ENCODE measurements around the gene RTN4IP1. TPM values are rescaled to one million over a fixed set of nuclear protein-coding genes. Genes with fewer than 3 reads are reported as not detected.
A peak's percentile ranks its signal among the peaks of the same experiment; 100 is the strongest.

The RTN4IP1 gene, protein sequence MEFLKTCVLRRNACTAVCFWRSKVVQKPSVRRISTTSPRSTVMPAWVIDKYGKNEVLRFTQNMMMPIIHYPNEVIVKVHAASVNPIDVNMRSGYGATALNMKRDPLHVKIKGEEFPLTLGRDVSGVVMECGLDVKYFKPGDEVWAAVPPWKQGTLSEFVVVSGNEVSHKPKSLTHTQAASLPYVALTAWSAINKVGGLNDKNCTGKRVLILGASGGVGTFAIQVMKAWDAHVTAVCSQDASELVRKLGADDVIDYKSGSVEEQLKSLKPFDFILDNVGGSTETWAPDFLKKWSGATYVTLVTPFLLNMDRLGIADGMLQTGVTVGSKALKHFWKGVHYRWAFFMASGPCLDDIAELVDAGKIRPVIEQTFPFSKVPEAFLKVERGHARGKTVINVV
- polyA plus RNA-seq (ENCODE audit: low read depth in 6 of 6), result 10 to 100 TPM; 14.1 to 38.8 (median 18.1) TPM

DNA sequence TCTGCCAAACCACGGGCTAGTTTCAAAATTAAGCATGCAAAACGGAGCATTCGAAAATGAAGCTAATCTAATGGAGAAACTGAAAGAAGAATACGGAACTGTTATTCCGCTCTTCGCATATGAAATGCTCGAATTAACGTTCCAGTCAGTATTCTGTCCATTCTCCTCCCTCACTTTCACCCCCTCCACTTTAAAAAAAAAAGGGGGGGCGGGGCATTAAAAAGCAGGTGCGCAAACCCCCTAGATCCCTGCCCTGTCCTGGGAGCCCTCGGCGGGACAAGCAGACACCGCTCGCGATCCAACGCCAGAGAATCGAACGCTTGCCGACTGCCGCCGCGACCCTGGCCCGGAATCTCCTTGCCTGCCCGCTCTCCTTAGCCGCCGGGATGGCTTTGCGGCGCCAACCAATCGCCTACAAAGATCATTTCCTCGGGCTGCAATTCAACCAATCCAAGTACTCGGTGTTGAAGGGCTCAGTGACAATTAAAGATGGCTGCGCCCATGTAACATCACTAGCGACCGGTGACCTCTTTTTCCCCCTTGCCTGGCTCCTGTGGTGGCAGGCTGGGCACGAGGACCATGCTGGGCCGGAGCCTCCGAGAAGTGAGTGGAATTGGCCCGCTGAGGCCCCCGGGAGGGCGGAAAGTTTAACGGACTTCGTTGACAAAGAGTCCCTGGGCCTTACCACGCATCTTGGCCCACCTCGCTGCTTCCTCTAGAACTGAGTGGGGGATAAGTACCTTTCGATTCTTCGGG lies at the start of gene RTN4IP1, which contains the start of gene QRSL1:
RTN4IP1 (minus strand) TSS at position 396 of the 756 bp plus-strand sequence. CDS start 477 bp downstream, outside the sequence.
QRSL1 (plus strand) TSS at position 476 of the 756 bp plus-strand sequence; CDS start at position 580, 104 bp downstream.
- Mint-ChIP-seq H3K36me3 (peaks cover 5 to 6% of the 10 kb centered on the region in 2 donors), H3K27ac (peak within 1 kb of the TSS; percentile 96 to 100 (median 98)), H3K9me3 (peaks cover 0 to 1% (median 0%) of the 10 kb centered on the region in 7 donors), H3K4me3 (peak within 1 kb of the TSS; percentile 93 to 100 (median 98)), H3K27me3 (no peaks in the 10 kb centered on the region), H3K4me1 (peaks cover 44 to 58% (median 47%) of the 10 kb centered on the region in 3 donors)
- ATAC-seq (ENCODE audit: low read depth in 2 of 2) (peak; percentile 86 to 88), DNase-seq (peak; percentile 92)

DNA sequence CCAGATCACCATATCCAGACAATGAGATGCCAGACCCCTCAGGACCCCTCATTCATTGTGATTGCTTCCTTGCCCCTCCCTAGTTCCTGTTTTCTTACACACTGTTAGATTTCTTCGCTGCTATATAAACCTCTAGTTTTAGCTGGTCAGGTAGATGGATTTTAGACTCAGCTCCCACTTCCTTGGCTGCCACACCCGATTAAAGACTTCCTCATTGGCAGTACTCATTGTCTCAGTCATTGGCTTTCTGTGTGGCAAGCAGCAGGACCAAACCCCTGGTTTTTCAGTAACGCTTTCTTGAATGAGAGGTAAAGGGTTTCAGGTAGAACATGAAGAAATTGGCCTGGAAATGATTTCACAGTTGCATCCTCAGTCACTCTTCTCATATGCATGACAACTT lies 48.0 kb upstream of the RTN4IP1 start:
- H3K4me1 Mint-ChIP-seq, result peaks cover 18 to 34% (median 19%) of the 10 kb centered on the region in 3 donors
- no peaks in the 10 kb centered on the region for H3K27me3 Mint-ChIP-seq
- H3K36me3 Mint-ChIP-seq, result peaks cover 0 to 7% of the 10 kb centered on the region in 2 donors
- peak overlapping the region in 7 of 8 donors; percentile 1 to 84 (median 47) for H3K4me3 Mint-ChIP-seq
- ATAC-seq (ENCODE audit: low read depth in 2 of 2) (peak; percentile 51 to 66), DNase-seq (no peak)
- H3K27ac Mint-ChIP-seq, result peak overlapping the region in 5 of 6 donors; percentile 16 to 95 (median 57)
- peaks cover 0 to 6% (median 3%) of the 10 kb centered on the region in 7 donors for H3K9me3 Mint-ChIP-seq

DNA sequence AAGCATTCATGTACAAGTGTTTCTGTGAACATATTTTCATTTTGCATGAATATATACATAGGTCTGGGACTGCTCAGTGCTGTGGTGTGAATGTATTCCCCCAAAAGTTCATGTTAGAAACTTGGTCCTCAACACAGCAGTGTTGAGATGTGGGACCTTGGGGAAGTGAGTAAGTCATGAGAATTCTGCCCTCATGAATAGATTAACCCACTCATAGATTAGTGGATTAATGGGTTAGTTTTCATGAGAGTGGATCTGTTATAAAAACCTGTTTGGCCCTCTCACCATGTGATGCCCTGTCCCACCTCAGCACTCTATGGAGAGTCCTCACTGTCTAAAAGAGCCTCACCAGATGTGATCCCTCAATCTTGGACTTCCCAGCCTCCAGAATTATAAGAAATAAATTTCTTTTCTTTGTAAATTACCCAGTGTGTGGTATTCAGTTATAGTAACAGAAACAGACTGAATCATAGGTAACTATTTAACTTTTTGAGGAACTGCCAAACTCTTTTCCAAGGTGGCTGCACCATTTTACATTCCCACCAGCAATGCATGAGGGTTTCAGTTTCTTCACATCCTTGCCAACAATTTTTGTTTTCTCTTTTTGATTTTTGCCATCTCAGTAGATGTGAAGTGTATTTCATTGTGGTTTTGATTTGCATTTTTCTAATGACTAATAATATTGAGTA lies 45.4 kb upstream of the RTN4IP1 start:
- Mint-ChIP-seq H3K27me3 (no peaks in the 10 kb centered on the region), H3K9me3 (peaks cover 0 to 6% (median 3%) of the 10 kb centered on the region in 7 donors), H3K4me3 (no peak overlapping the region), H3K36me3 (peaks cover 0 to 7% of the 10 kb centered on the region in 2 donors), H3K4me1 (peaks cover 19 to 32% (median 24%) of the 10 kb centered on the region in 3 donors), H3K27ac (peak overlapping the region in 3 of 6 donors; percentile 34 to 44 (median 37))
- DNase-seq, result no peak
- ATAC-seq (ENCODE audit: low read depth in 2 of 2), result no peak

DNA sequence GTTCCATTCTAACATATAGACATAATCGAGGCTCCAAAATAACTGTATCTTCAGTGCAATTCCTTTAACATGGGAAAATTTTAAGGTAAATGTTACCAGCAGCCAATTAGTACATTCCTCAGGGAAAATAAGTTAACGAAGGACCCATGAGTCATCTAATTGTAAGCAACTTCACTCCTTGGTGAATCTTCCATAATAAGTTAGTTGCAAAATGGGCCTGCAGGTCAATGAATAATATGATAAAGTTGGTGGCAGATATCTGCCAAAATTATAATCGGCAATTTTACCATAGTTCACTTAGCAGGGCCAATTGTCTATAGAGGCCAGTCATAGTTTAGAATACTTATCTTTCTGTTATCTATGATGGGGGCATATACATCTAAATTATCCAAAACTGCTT lies 42.4 kb upstream of the RTN4IP1 start:
- Mint-ChIP-seq H3K9me3 (peaks cover 0 to 5% (median 0%) of the 10 kb centered on the region in 7 donors), H3K4me3 (no peak overlapping the region), H3K36me3 (peaks cover 3 to 7% of the 10 kb centered on the region in 2 donors), H3K27ac (no peak overlapping the region), H3K4me1 (peaks cover 18 to 35% (median 32%) of the 10 kb centered on the region in 3 donors), H3K27me3 (no peaks in the 10 kb centered on the region)
- no peak for DNase-seq
- no peak for ATAC-seq (ENCODE audit: low read depth in 2 of 2)

DNA sequence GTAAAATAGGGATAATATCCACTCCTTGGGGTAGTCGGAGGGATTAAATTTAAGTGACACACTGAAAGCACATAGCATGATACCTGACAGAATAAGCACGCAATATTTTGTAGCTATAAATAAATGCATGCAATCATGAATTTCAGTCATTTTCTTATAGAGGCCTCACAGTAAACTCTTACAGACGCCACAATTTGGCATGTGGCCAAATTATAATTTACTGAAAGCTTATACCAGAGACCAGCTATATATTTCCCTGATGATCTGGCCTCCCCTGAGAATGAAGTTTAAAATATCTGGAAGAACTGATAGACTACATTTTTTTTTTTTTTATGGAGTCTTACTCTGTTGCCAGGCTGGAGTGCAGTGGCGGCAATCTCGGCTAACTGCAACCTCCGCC lies 40.9 kb upstream of the RTN4IP1 start:
- H3K4me3 Mint-ChIP-seq, result peak overlapping the region in 1 of 8 donors; percentile 20
- H3K36me3 Mint-ChIP-seq, result peaks cover 10% of the 10 kb centered on the region in 2 donors
- DNase-seq (no peak), ATAC-seq (ENCODE audit: low read depth in 2 of 2) (no peak)
- peaks cover 0 to 5% (median 0%) of the 10 kb centered on the region in 7 donors for H3K9me3 Mint-ChIP-seq
- peaks cover 25 to 42% (median 35%) of the 10 kb centered on the region in 3 donors for H3K4me1 Mint-ChIP-seq
- peak overlapping the region in 1 of 6 donors; percentile 15 for H3K27ac Mint-ChIP-seq
- H3K27me3 Mint-ChIP-seq, result no peaks in the 10 kb centered on the region

DNA sequence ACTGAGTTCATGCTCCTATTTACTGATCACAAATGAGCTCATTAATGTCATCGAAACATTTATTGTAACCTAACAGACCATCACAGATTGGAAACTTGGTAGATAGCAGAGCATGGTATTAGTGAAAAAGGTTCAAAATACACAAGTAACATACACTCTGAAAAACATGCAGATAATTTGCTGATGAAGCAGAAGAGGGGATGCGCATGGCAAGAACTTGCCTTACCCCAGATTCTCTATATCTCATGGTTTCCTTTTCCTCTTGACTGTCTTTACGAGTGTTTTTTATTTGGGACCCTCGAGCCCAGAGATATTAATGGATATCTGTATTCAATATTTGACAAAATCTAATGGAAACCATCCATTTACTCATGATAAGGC lies 37.7 kb upstream of the RTN4IP1 start:
- peaks cover 39 to 61% (median 48%) of the 10 kb centered on the region in 3 donors for H3K4me1 Mint-ChIP-seq
- H3K4me3 Mint-ChIP-seq, result peak overlapping the region; percentile 46 to 83 (median 74)
- no peak for DNase-seq
- no peaks in the 10 kb centered on the region for H3K27me3 Mint-ChIP-seq
- peaks cover 21 to 33% of the 10 kb centered on the region in 2 donors for H3K36me3 Mint-ChIP-seq
- ATAC-seq (ENCODE audit: low read depth in 2 of 2), result no peak
- peak overlapping the region; percentile 2 to 90 (median 66) for H3K27ac Mint-ChIP-seq
- peaks cover 0 to 2% (median 0%) of the 10 kb centered on the region in 7 donors for H3K9me3 Mint-ChIP-seq

DNA sequence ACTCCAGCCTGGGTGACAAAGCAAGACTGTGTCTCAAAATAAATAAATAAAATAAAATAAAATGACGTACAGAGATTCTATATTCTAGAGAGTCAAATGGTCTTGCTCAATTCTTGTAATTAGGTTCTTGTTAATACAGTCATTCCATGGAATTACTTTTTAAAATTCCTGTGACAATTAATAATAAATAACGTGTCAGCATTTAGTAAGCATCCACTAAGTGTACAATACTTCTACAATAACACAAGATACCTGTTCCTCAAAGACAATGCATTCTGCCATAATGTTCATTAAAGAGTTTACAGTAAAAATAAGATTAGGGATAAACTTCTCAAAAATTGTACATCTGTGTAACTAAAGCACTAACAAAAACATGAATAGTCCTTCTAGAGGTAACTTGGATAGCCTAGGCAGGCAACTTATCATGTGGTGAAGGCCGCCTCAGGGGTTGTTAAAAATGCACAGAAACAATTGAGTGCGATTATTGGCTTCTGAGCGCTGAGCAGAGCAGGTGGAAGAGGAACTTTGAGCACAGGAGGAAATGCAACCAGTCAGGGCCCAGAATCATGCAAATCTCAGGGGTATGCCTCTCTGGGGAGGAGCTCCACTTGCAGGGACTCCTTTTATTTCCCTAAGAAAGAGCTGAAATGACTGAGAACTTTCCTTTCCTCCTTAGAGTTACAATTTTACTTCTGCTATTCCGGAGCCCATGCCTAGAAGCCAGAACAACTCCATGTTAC lies 37.2 kb upstream of the RTN4IP1 start:
- peak overlapping the region; percentile 49 to 91 (median 84) for H3K27ac Mint-ChIP-seq
- H3K9me3 Mint-ChIP-seq, result peaks cover 0 to 2% (median 0%) of the 10 kb centered on the region in 7 donors
- ATAC-seq (ENCODE audit: low read depth in 2 of 2) (peak; percentile 100), DNase-seq (peak; percentile 76)
- no peaks in the 10 kb centered on the region for H3K27me3 Mint-ChIP-seq
- H3K36me3 Mint-ChIP-seq, result peaks cover 21 to 35% of the 10 kb centered on the region in 2 donors
- H3K4me3 Mint-ChIP-seq, result peak overlapping the region; percentile 46 to 83 (median 74)
- H3K4me1 Mint-ChIP-seq, result peaks cover 39 to 61% (median 48%) of the 10 kb centered on the region in 3 donors

DNA sequence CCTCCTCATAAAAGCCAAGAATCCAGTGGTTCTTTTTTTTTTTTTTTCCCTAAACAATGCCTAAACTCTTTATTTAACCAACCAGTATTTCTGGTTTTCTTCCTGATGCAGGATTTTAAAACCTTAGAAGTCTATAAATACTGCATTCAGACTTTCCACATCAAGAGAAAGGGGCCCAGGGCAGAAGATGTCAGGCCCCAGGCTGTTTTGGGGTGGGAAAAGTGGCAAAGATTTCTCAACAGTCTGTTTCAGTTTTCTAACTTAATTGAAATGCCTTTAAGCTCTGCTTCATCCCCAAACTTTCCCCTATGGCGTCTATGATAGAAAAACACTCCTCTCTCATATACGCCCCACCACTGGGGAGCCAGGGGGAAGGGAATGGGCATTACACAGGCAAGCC lies 33.2 kb upstream of the RTN4IP1 start:
- H3K27me3 Mint-ChIP-seq, result no peaks in the 10 kb centered on the region
- DNase-seq (no peak), ATAC-seq (ENCODE audit: low read depth in 2 of 2) (no peak)
- H3K4me1 Mint-ChIP-seq, result peaks cover 33 to 69% (median 50%) of the 10 kb centered on the region in 3 donors
- peak overlapping the region in 4 of 6 donors; percentile 54 to 87 (median 68) for H3K27ac Mint-ChIP-seq
- H3K9me3 Mint-ChIP-seq, result peaks cover 3 to 21% (median 12%) of the 10 kb centered on the region in 7 donors
- peak overlapping the region in 1 of 8 donors; percentile 67 for H3K4me3 Mint-ChIP-seq
- H3K36me3 Mint-ChIP-seq, result peaks cover 53 to 65% of the 10 kb centered on the region in 2 donors

DNA sequence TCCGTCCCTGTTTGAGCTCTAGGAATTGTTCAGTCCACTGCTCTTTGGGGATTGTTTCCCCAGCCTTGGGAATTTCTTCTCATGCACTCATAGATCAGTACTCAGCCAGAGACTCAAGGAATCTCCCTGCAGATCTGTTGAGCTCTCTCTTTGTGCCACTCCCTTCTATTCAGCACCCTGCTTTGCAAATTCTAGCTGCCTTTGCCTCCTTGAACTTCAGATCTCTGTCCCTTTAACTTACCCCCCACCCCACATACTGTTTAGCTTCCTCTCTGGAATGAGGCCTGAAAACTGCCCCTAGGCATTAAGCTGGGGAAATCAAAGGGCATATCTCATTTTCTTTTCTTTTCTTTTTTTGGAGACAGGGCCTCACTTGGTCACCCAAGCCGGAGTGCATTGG lies 30.6 kb upstream of the RTN4IP1 start:
- Mint-ChIP-seq H3K9me3 (peaks cover 3 to 25% (median 14%) of the 10 kb centered on the region in 7 donors), H3K27ac (peak overlapping the region in 3 of 6 donors; percentile 10 to 79 (median 46)), H3K27me3 (no peaks in the 10 kb centered on the region), H3K36me3 (peaks cover 52 to 67% of the 10 kb centered on the region in 2 donors), H3K4me1 (peaks cover 20 to 52% (median 32%) of the 10 kb centered on the region in 3 donors), H3K4me3 (no peak overlapping the region)
- DNase-seq (no peak), ATAC-seq (ENCODE audit: low read depth in 2 of 2) (no peak)

DNA sequence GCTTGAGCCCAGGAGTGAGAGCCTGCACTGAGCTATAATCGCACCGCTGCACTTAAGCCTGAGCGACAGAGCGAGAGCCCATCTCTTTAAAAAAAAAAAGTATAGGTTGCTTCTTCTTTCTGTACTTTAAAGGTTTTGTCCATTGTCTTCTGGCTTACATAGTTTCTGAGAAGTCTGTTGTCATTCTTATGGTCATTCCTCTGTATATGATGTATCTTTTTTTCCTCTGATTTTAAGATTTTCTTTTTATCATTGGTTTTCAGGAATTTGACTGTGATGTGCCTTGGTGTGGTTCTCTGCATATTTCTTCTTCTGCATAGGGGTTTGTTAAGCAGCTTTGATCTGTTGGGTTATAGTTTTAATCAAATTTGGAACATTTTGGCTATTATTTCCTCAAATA lies 29.2 kb upstream of the RTN4IP1 start:
- Mint-ChIP-seq H3K36me3 (peaks cover 45 to 65% of the 10 kb centered on the region in 2 donors), H3K27ac (peak overlapping the region in 5 of 6 donors; percentile 33 to 74 (median 63)), H3K9me3 (peaks cover 3 to 25% (median 14%) of the 10 kb centered on the region in 7 donors), H3K27me3 (no peaks in the 10 kb centered on the region), H3K4me3 (peak overlapping the region in 1 of 8 donors; percentile 40), H3K4me1 (peaks cover 10 to 41% (median 20%) of the 10 kb centered on the region in 3 donors)
- ATAC-seq (ENCODE audit: low read depth in 2 of 2), result peak; percentile 44 to 48
- no peak for DNase-seq

DNA sequence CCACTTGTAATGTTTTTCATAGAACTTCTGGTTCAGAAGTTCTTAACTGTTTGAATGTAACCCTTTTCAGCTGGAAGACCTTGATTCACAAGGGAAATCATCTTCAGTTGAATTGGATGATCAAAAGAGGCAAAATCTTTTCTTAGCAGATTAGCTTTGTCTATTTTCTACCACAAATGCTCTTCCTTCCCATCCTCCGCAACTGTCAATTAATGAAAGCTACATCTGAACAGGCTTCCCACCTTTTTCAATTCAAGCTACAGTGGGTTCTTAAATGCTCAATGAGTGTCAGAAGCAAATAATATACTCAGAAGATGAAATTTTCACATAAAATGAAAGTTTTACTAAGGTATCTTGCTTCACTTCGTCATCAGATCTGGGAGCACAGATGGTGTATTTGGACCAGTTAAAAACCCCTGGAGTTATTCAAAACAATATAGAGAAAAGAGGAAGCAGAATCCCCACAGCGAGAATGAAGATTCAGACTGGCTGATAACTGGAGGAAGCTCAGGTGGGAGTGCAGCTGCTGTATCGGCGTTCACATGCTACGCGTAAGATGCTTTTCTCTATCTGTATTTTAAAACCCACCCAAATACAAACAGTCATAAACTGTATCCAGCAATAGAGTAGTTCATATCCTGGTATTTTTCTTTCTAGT lies 19.5 kb upstream of the RTN4IP1 start:
- H3K27ac Mint-ChIP-seq, result peak overlapping the region; percentile 97 to 99 (median 98)
- H3K27me3 Mint-ChIP-seq, result no peaks in the 10 kb centered on the region
- H3K9me3 Mint-ChIP-seq, result no peaks in the 10 kb centered on the region
- H3K4me3 Mint-ChIP-seq, result peak overlapping the region; percentile 85 to 96 (median 92)
- DNase-seq (peak; percentile 69), ATAC-seq (ENCODE audit: low read depth in 2 of 2) (peak; percentile 99 to 100)
- peaks cover 0 to 34% of the 10 kb centered on the region in 2 donors for H3K36me3 Mint-ChIP-seq
- H3K4me1 Mint-ChIP-seq, result peaks cover 25 to 48% (median 29%) of the 10 kb centered on the region in 3 donors
